Loucy (cell line): ENCODE measurements around the gene CELF4.

ENCODE experiments used
- H2AFZ ChIP-seq: fragments of 200-600 bp; sonication (generic); 2 replicates; pipeline ENCODE4 v1.6.0; 2016; ENCODE audit warnings: antibody characterized with exemption, mild to moderate bottlenecking, low read length, moderate library complexity
- H3F3A ChIP-seq: fragments of 200-600 bp; 2 replicates; pipeline ENCODE4 v1.6.0; 2016; ENCODE audit warnings: antibody characterized with exemption, low read depth, mild to moderate bottlenecking
- H3K27me3 ChIP-seq: fragments of 200-600 bp; sonication (generic); 2 replicates; pipeline ENCODE4 v1.6.1; 2014; ENCODE audit warnings: low read length, mild to moderate bottlenecking; ENCODE audit not compliant: insufficient read depth, poor library complexity, severe bottlenecking
- H3K36me3 ChIP-seq: fragments of 200-600 bp; sonication (generic); 2 replicates; pipeline ENCODE4 v1.6.1; 2016; ENCODE audit warnings: low read length; ENCODE audit not compliant: insufficient read depth
- H3K4me1 ChIP-seq: fragments of 200-600 bp; sonication (generic); 2 replicates; pipeline ENCODE4 v1.5.1; 2014; ENCODE audit warnings: low read length, mild to moderate bottlenecking; ENCODE audit not compliant: insufficient read depth, poor library complexity, severe bottlenecking
- H3K4me2 ChIP-seq: fragments of 200-600 bp; sonication (generic); 2 replicates; pipeline ENCODE4 v1.6.0; 2014; ENCODE audit warnings: antibody characterized with exemption, low read length, low read depth, mild to moderate bottlenecking; ENCODE audit not compliant: poor library complexity, severe bottlenecking
- H3K4me3 ChIP-seq: fragments of 200-600 bp; sonication (generic); 2 replicates; pipeline ENCODE4 v1.5.1; 2014; ENCODE audit warnings: low read length, mild to moderate bottlenecking, mixed read lengths; ENCODE audit not compliant: poor library complexity, severe bottlenecking
- H3K79me2 ChIP-seq: fragments of 200-600 bp; sonication (generic); 2 replicates; pipeline ENCODE4 v1.6.1; 2014; ENCODE audit warnings: low read length; ENCODE audit not compliant: insufficient read depth
- H3K9ac ChIP-seq: fragments of 200-600 bp; sonication (generic); 2 replicates; pipeline ENCODE4 v1.6.0; 2014; ENCODE audit warnings: mild to moderate bottlenecking, low read depth, low read length, moderate library complexity; ENCODE audit not compliant: poor library complexity, severe bottlenecking
- H3K9me2 ChIP-seq: fragments of 200-600 bp; sonication (generic); replicated peaks from 2 replicates; pipeline ENCODE4 v1.6.1; 2016; ENCODE audit warnings: low read depth, low read length, mixed read lengths
- H3K9me3 ChIP-seq: fragments of 200-600 bp; sonication (generic); 2 replicates; pipeline ENCODE4 v1.6.1; 2014; ENCODE audit warnings: mild to moderate bottlenecking, antibody characterized with exemption, low read length, low read depth; ENCODE audit not compliant: insufficient read depth
- H4K20me1 ChIP-seq: fragments of 200-600 bp; sonication (generic); 2 replicates; pipeline ENCODE4 v1.6.0; 2014; ENCODE audit warnings: antibody characterized with exemption, low read length, mild to moderate bottlenecking; ENCODE audit not compliant: insufficient read depth, poor library complexity, severe bottlenecking
- EZH2phosphoT487 ChIP-seq: fragments of 200-600 bp; IDR thresholded peaks from 2 replicates; pipeline ENCODE4 v1.6.1; 2018; ENCODE audit warnings: antibody characterized with exemption, mild to moderate bottlenecking, moderate library complexity, borderline replicate concordance
- TF ChIP-seq, protein P1 (sequence below): fragments of 200-600 bp; sonication (generic); conservative IDR thresholded peaks from 2 replicates; pipeline ENCODE4 v1.5.1; 2014; ENCODE audit warnings: mild to moderate bottlenecking, antibody characterized with exemption, low read length

The CELF4 gene

DNA sequence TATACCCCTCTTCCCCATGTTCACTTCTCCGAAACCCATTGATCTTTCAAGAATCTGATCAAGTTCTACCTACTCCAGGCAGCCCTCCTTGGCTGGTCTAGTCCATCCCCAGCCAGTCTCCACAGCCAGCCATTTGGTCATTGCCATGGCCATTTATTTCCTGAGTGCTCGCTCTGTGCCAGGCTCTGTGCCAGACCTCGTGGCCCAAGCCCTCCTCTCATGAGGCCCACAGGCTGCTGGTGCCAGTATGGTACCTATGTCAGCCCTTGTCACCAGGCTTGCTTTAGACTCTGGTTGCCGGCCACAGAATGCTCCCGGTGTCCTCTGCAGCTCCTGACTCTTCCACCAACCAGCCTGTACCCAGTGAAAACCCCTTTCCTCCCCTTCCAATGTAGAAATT, 78.8 kb downstream of the CELF4 start:
- no peaks in the 10 kb centered on the region for H4K20me1 ChIP-seq
- H3K9me3 ChIP-seq, result no peaks in the 10 kb centered on the region
- H3K4me3 ChIP-seq, result no peak overlapping the region
- H3K79me2 ChIP-seq, result no peaks in the 10 kb centered on the region
- no peaks in the 10 kb centered on the region for H3K36me3 ChIP-seq
- H2AFZ ChIP-seq, result no peak overlapping the region
- H3K9ac ChIP-seq, result no peak overlapping the region
- H3K4me1 ChIP-seq, result peaks cover 9% of the 10 kb centered on the region
- H3F3A ChIP-seq, result no peaks in the 10 kb centered on the region
- H3K9me2 ChIP-seq, result no peaks in the 10 kb centered on the region
- H3K27me3 ChIP-seq, result no peaks in the 10 kb centered on the region
- TF ChIP-seq, protein P1, sequence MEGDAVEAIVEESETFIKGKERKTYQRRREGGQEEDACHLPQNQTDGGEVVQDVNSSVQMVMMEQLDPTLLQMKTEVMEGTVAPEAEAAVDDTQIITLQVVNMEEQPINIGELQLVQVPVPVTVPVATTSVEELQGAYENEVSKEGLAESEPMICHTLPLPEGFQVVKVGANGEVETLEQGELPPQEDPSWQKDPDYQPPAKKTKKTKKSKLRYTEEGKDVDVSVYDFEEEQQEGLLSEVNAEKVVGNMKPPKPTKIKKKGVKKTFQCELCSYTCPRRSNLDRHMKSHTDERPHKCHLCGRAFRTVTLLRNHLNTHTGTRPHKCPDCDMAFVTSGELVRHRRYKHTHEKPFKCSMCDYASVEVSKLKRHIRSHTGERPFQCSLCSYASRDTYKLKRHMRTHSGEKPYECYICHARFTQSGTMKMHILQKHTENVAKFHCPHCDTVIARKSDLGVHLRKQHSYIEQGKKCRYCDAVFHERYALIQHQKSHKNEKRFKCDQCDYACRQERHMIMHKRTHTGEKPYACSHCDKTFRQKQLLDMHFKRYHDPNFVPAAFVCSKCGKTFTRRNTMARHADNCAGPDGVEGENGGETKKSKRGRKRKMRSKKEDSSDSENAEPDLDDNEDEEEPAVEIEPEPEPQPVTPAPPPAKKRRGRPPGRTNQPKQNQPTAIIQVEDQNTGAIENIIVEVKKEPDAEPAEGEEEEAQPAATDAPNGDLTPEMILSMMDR, result no peak
- TF ChIP-seq EZH2phosphoT487, result no peak
- H3K4me2 ChIP-seq, result no peak overlapping the region

DNA sequence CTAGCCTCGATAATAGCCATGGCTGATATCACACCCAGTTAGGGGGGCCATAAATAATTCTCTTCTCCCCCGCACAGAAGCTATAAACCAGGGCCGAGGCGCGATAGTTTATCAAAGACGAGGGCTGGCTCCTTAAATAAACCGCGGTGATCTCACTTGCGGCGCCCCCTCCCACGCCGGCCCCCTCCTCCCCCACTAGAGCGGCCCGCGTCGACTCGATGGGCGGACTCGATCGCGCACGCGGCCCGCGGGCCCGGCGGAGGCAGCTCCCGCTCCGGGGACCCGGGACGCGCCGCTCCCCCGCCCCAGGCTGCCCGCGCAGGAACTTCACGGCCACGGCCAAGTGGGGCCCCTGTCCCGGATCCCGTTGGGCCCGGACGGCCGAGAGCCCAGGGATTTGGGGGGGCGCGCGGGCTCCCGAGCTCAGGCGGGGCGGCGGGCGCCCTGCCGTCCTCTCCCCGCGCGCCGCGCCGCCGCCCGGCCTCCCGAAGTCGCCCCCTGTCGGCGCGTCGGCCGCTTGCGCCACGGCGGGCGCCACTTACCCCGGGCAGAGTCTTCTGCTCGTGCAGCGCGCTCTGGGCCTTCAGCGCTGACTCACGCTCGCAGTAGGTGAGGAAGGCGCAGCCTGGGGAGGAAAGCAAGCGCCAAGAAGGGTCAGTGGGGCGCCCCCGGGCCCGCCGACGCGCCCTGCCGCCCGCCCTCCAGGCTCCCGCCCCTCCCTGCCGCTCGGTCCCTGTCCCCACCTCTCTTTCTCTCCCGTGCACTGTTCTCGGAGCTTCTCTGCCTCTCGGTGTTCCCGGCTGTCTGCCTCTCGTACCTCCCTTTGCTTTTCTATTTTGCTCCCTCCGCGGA, 80.4 kb downstream of the CELF4 start:
- Histone ChIP-seq H2AFZ (no peak overlapping the region), H3K27me3 (no peaks in the 10 kb centered on the region), H3K9me3 (no peaks in the 10 kb centered on the region), H3K36me3 (no peaks in the 10 kb centered on the region), H3K4me3 (no peak overlapping the region), H3K9me2 (no peaks in the 10 kb centered on the region), H3K4me1 (peaks cover 9% of the 10 kb centered on the region), H3K4me2 (no peak overlapping the region), H4K20me1 (no peaks in the 10 kb centered on the region), H3F3A (no peaks in the 10 kb centered on the region), H3K79me2 (no peaks in the 10 kb centered on the region), H3K9ac (no peak overlapping the region)
- TF ChIP-seq EZH2phosphoT487, result no peak
- TF ChIP-seq, protein P1, result no peak

DNA sequence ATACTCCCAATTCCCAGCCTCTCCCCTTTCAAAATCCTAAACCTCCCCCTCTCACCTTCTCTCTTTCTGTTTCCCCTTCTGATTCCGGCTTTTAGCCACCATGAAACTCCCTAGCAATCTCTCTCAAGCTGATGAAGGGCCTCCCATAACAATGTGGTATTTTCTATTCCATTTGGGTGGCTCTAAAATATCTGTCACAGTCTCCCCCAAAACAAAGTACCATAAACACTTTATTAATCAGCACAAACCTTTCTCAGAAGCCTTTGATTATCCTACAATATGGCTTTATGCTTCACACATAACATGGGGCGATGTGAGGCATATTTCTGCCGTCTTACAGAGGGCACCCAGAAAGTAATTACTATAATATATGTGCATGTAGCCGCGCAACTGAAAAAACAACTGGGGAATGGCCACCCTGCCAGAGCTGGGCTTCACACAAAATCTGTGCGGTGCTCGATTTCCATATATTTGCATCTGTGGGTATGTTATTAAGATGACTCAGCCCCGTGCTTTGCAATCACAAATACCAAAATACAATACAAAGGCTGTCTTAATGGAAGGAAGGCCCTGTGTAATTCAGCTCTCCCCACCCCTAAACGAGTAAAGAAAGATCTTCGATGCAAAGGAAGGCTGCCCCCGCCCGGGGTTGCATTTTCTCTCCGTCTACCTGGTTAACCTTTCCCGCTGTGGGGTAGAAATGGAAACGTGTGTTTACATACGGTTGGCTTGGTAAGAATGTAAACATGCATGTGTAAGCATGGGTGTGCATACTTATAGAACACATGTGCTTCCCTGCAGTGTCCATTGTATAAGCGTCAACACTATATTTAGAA, 81.4 kb downstream of the CELF4 start:
- no peaks in the 10 kb centered on the region for H3K9me2 ChIP-seq
- no peaks in the 10 kb centered on the region for H3K9me3 ChIP-seq
- TF ChIP-seq, protein P1, result no peak
- no peak for TF ChIP-seq EZH2phosphoT487
- no peak overlapping the region for H3K4me2 ChIP-seq
- no peaks in the 10 kb centered on the region for H3K79me2 ChIP-seq
- H3F3A ChIP-seq, result no peaks in the 10 kb centered on the region
- H3K9ac ChIP-seq, result no peak overlapping the region
- no peaks in the 10 kb centered on the region for H3K27me3 ChIP-seq
- H4K20me1 ChIP-seq, result no peaks in the 10 kb centered on the region
- peaks cover 9% of the 10 kb centered on the region for H3K4me1 ChIP-seq
- H2AFZ ChIP-seq, result no peak overlapping the region
- no peak overlapping the region for H3K4me3 ChIP-seq
- H3K36me3 ChIP-seq, result no peaks in the 10 kb centered on the region
